Measurements from ENCODE around the gene LZTS2.

DNA sequence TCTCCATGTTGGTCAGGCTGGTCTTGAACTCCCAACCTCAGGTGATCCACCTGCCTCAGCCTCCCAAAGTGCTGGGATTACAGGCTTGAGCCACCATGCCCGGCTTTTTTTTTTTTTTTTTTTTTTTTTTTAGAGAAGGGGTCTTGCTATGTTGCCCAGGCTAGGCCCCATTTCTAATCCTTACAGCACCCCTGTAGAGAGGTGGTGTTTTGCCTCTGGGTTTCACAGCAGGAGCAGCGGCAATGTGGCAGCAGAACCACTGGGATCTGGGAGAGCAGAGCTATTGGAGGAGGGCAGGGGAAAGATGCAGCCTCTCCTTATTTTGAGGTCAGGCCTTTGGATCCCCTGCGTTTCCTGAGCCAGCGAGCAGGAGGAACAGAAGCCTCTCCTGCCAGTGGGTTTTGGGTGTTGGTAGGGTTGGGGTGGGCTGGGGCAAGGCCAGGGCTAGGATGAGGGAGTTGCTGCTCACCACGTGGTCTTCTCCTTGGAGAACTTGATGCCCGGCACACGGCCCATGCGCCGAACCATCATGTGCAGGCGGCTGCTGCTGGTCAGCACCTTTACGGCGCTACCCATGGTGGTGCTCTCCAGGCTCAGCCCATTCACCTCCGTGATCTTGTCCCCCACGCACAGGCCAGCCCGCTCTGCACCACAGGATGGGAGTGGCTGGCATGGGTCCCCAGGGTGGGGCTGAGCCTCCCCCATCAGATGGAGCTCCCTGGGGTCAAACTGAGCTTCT is 23.5 kb downstream of the LZTS2 start:
- TF ChIP-seq CTCF (IDR thresholded peaks at IDR 0.05; ENCODE audit: low read depth, low read length, poor library complexity, severe bottlenecking) (no peak), EZH2phosphoT487 (IDR thresholded peaks at IDR 0.05; ENCODE audit: borderline replicate concordance, low read length) (no peak)

All from DOHH2 (cell line).